H1 (cell line): ENCODE results near the gene ADAMTS13. TPM values are rescaled to one million over a fixed set of nuclear protein-coding genes. Genes with fewer than 3 reads are reported as not detected.

ENCODE experiments used
- CHD7 ChIP-seq: fragments of 300-600 bp; sonication (generic); IDR thresholded peaks from 2 replicates; pipeline ENCODE4 v1.7.1; 2012; ENCODE audit warnings: low read length, moderate library complexity, mild to moderate bottlenecking, inconsistent platforms; ENCODE audit not compliant: insufficient replicate concordance
- CTBP2 ChIP-seq: IDR thresholded peaks from 2 replicates; pipeline ENCODE4 v1.7.0; 2011; ENCODE audit warnings: borderline replicate concordance, mild to moderate bottlenecking, moderate library complexity, mixed read lengths, low read length; ENCODE audit not compliant: insufficient read depth, insufficient read length
- POLR2A ChIP-seq, 2 experiments: IDR thresholded peaks; 1 replicate in 1 of 2; 2 replicates in 1 of 2; pipeline ENCODE4 v1.6.1; 2011; ENCODE audit warnings: low read depth in 2 of 2, low read length in 2 of 2, mild to moderate bottlenecking in 2 of 2; ENCODE audit errors: control extremely low read depth in 1 of 2
- TCF12 ChIP-seq: IDR thresholded peaks from 2 replicates; pipeline ENCODE4 v1.6.1; 2011; ENCODE audit warnings: low read depth, mild to moderate bottlenecking, low read length
- USF2 ChIP-seq: IDR thresholded peaks from 2 replicates; pipeline ENCODE4 v1.6.1; 2011; ENCODE audit warnings: low read length, improper control_type of control experiment
- polyA plus RNA-seq, 7 experiments: library from polyadenylated mRNA; depleted of rRNA in 3 of 7; stranded (reverse) in 5 of 7; unstranded in 2 of 7; fragments of >200 nt in 5 of 7; fragments of 200-250 nt in 2 of 7; gene quantifications; 1 replicate in 5 of 7; 2 replicates in 1 of 7; 4 replicates in 1 of 7; pipeline versions ENCODE4 v1.2.1 to v1.2.3, GENCODE V29; 2011 to 2013; ENCODE audit warnings: missing spikeins in 2 of 7, mixed read lengths in 2 of 7
- total RNA-seq: library from RNA; stranded (reverse); fragmentation: NEBNext Ultra II Directional; extraction: Animal tissue kit (Norgen Biotek cat#: 25700); gene quantifications from 2 replicates; pipeline ENCODE4 v1.2.1, GENCODE V29; 2021

The ADAMTS13 gene
- total and polyA plus RNA-seq, 2 of the 8 experiments (the other 6 are each of a cell fraction or from before 2014, with no cell fraction given) = 4.4 to 5.8 TPM

GRCh38 chr9:133449760-133450159 lies 27.6 kb downstream of the ADAMTS13 start (continued):
- TF ChIP-seq CHD7 (no peak), CTBP2 (no peak), POLR2A (IDR thresholded peaks at IDR 0.05; ENCODE audit: control extremely low read depth in 1 of 2, low read depth in 2 of 2, low read length in 2 of 2) (no peak), TCF12 (no peak), USF2 (no peak)
